Neutrophil (primary cell): ENCODE measurements around the gene PATE1.

Experiments used
- H3K27ac ChIP-seq: fragments of 200-600 bp; sonication (generic); 2 replicates; pipeline ENCODE4 v1.5.1; 2016; ENCODE audit warnings: mild to moderate bottlenecking, moderate library complexity
- H3K27me3 ChIP-seq: fragments of 200-600 bp; sonication (generic); 2 replicates; pipeline ENCODE4 v1.6.0; 2016; ENCODE audit warnings: mild to moderate bottlenecking
- H3K36me3 ChIP-seq: fragments of 200-600 bp; sonication (generic); 2 replicates; pipeline ENCODE4 v1.5.1; 2017
- H3K4me1 ChIP-seq, 2 experiments: fragments of 200-600 bp in 1 of 2; sonication (generic) in 1 of 2; 1 replicate in 1 of 2; 2 replicates in 1 of 2; pipeline versions ENCODE4 v1.5.1 to v1.6.1; 2013 to 2016; ENCODE audit warnings: low read depth in 1 of 2, low read length in 1 of 2, mild to moderate bottlenecking in 1 of 2, moderate library complexity in 1 of 2; ENCODE audit not compliant: control insufficient read depth in 1 of 2, insufficient read depth in 1 of 2
- H3K4me3 ChIP-seq, 2 experiments: fragments of 200-600 bp in 1 of 2; sonication (generic) in 1 of 2; 1 replicate in 1 of 2; 2 replicates in 1 of 2; pipeline ENCODE4 v1.5.1; 2013 to 2016; ENCODE audit warnings: low read depth in 1 of 2, low read length in 1 of 2, mild to moderate bottlenecking in 1 of 2, moderate library complexity in 1 of 2
- H3K9me3 ChIP-seq: fragments of 200-600 bp; sonication (generic); 2 replicates; pipeline ENCODE4 v1.5.1; 2016
- CTCF ChIP-seq: fragments of 200-600 bp; sonication (generic); IDR thresholded peaks from 2 replicates; pipeline ENCODE4 v1.5.1; 2016; ENCODE audit warnings: antibody characterized with exemption

The PATE1 gene

GRCh38 chr11:125728969-125729368 lies 17.1 kb upstream of the PATE1 start:
- H3K4me3 ChIP-seq, result no peak overlapping the region
- H3K9me3 ChIP-seq, result no peaks in the 10 kb centered on the region
- no peaks in the 10 kb centered on the region for H3K4me1 ChIP-seq
- no peak for TF ChIP-seq CTCF
- no peaks in the 10 kb centered on the region for H3K27me3 ChIP-seq
- H3K27ac ChIP-seq, result no peak overlapping the region
- H3K36me3 ChIP-seq, result no peaks in the 10 kb centered on the region

GRCh38 chr11:125740617-125741016 lies 5.5 kb upstream of the PATE1 start:
- H3K4me3 ChIP-seq, result no peak overlapping the region
- H3K27ac ChIP-seq, result no peak overlapping the region
- no peaks in the 10 kb centered on the region for H3K9me3 ChIP-seq
- H3K36me3 ChIP-seq, result no peaks in the 10 kb centered on the region
- H3K27me3 ChIP-seq, result no peaks in the 10 kb centered on the region
- TF ChIP-seq CTCF, result no peak
- H3K4me1 ChIP-seq, result no peaks in the 10 kb centered on the region

- no peak overlapping the region for H3K27ac ChIP-seq
- H3K9me3 ChIP-seq, result no peaks in the 10 kb centered on the region
- TF ChIP-seq CTCF, result no peak
- no peak overlapping the region for H3K4me3 ChIP-seq
- no peaks in the 10 kb centered on the region for H3K27me3 ChIP-seq
- H3K4me1 ChIP-seq, result no peaks in the 10 kb centered on the region
- no peaks in the 10 kb centered on the region for H3K36me3 ChIP-seq
Observed at GRCh38 chr11:125743681-125744080, 2.4 kb upstream of the PATE1 start.

- Histone ChIP-seq H3K9me3 (no peaks in the 10 kb centered on the region), H3K27me3 (no peaks in the 10 kb centered on the region)
- TF ChIP-seq CTCF, result no peak
Observed at GRCh38 chr11:125750629-125751028, 4.5 kb downstream of the PATE1 start.

GRCh38 chr11:125756050-125756449 lies 10.0 kb downstream of the PATE1 start:
- H3K4me3 ChIP-seq, result no peak overlapping the region
- H3K9me3 ChIP-seq, result no peaks in the 10 kb centered on the region
- no peaks in the 10 kb centered on the region for H3K36me3 ChIP-seq
- no peak for TF ChIP-seq CTCF
- no peaks in the 10 kb centered on the region for H3K27me3 ChIP-seq
- H3K4me1 ChIP-seq, result no peaks in the 10 kb centered on the region
- no peak overlapping the region for H3K27ac ChIP-seq

More at GRCh38 chr11:125750629-125751028, 4.5 kb downstream of the PATE1 start:
- Histone ChIP-seq H3K27ac (no peak overlapping the region), H3K4me3 (no peak overlapping the region), H3K36me3 (no peaks in the 10 kb centered on the region), H3K4me1 (no peaks in the 10 kb centered on the region)

- Histone ChIP-seq H3K27ac (no peak overlapping the region), H3K9me3 (no peaks in the 10 kb centered on the region), H3K36me3 (no peaks in the 10 kb centered on the region), H3K4me1 (no peaks in the 10 kb centered on the region), H3K27me3 (no peaks in the 10 kb centered on the region), H3K4me3 (no peak overlapping the region)
- no peak for TF ChIP-seq CTCF
Observed at GRCh38 chr11:125762445-125762844, 16.4 kb downstream of the PATE1 start.
